ENCODE results near the gene CAMTA1. TPM values are rescaled to one million over a fixed set of nuclear protein-coding genes. Genes with fewer than 3 reads are reported as not detected.

The CAMTA1 gene
- total RNA-seq, 4 donors from 2014 or later, result 57.4 to 88.3 (median 62.1) TPM

DNA sequence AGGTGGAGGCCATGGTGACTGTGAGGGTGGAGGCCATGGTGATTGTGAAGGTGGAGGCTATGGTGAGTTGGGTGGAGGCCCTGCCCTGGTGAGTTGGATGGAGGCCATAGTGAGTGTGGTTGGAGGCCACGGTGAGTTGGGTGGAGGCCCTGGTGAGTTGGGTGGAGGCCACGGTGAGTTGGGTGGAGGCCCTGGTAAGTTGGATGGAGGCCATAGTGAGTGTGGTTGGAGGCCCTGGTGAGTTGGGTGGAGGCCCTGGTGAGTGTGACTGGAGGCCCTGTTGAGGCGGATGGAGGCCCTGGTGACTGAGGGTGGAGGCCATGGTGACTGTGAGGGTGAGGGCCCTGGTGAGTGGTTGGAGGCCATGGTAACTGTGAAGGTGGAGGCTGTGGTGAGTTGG, 860.9 kb downstream of the CAMTA1 start:
- TF ChIP-seq POLR2A (IDR thresholded peaks at IDR 0.05), result no peak
- TF ChIP-seq, protein P1, sequence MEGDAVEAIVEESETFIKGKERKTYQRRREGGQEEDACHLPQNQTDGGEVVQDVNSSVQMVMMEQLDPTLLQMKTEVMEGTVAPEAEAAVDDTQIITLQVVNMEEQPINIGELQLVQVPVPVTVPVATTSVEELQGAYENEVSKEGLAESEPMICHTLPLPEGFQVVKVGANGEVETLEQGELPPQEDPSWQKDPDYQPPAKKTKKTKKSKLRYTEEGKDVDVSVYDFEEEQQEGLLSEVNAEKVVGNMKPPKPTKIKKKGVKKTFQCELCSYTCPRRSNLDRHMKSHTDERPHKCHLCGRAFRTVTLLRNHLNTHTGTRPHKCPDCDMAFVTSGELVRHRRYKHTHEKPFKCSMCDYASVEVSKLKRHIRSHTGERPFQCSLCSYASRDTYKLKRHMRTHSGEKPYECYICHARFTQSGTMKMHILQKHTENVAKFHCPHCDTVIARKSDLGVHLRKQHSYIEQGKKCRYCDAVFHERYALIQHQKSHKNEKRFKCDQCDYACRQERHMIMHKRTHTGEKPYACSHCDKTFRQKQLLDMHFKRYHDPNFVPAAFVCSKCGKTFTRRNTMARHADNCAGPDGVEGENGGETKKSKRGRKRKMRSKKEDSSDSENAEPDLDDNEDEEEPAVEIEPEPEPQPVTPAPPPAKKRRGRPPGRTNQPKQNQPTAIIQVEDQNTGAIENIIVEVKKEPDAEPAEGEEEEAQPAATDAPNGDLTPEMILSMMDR (IDR thresholded peaks at IDR 0.05), result no peak
- Histone ChIP-seq H3K4me3 (no peak overlapping the region), H3K9me3 (no peaks in the 10 kb centered on the region), H3K27me3 (no peaks in the 10 kb centered on the region), H3K27ac (no peak overlapping the region), H3K36me3 (no peaks in the 10 kb centered on the region), H3K4me1 (peaks cover 0 to 6% (median 2%) of the 10 kb centered on the region in 4 donors)
- no peak for DNase-seq

DNA sequence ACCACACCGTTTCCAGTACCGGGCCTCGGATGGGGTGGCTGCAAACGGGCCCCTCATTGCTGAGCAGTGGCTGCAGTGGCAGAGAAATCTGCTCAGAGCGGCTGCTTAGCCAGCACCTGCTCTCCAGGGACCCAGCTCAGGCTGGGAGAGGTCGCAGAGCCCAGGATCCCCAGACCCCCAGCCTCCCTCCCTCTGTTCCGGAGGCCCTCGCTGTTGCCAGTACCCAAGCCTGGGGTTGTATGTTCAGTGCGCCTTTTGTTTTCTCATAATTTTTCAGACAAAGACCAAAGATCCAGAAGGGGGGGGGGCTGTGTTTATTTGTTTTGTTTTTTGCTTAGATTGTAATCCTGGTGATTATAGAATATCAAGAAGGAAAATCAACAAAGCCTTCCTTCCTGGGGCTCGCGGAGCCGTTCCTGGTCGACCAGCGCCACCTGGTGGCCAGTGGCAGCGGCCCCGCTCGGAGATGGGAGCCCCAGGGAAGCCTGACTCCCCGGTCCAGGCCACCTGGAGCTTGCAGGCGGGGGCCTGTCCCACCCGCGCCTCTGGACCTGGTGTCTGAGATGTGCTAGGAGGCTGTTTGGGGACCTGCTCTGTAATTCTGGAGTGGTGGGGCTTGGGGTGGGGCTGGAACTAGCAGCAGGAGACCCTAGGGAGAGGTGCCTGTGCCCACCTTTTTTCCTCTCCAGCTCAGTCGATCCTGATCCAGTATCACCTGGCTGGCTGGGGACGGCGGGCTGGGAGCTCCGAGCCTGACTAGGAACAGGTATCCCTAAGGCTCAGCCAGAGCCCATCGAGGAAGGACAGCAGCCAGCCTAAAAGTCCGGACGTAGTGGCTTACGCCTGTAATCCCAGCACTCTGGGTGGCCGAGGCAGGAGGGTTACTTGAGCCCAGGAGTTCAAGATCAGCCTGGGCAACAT, 862.0 kb downstream of the CAMTA1 start:
- Histone ChIP-seq H3K9me3 (no peaks in the 10 kb centered on the region), H3K27me3 (no peaks in the 10 kb centered on the region), H3K4me3 (no peak overlapping the region), H3K4me1 (peaks cover 0 to 6% (median 2%) of the 10 kb centered on the region in 4 donors), H3K27ac (no peak overlapping the region), H3K36me3 (no peaks in the 10 kb centered on the region)
- TF ChIP-seq POLR2A (IDR thresholded peaks at IDR 0.05), result no peak
- TF ChIP-seq, protein P1 (IDR thresholded peaks at IDR 0.05), result peak; percentile 69 to 91 (median 85)
- peak; percentile 46 to 82 (median 81) for DNase-seq

- H3K36me3 ChIP-seq, result no peaks in the 10 kb centered on the region
- peak in 1 of 3 donors; percentile 57 for DNase-seq
- no peak overlapping the region for H3K4me3 ChIP-seq
- H3K27me3 ChIP-seq, result no peaks in the 10 kb centered on the region
- H3K4me1 ChIP-seq, result peaks cover 0 to 6% (median 2%) of the 10 kb centered on the region in 4 donors
- peak in 1 of 2 donors; percentile 16 for TF ChIP-seq POLR2A (IDR thresholded peaks at IDR 0.05)
- TF ChIP-seq, protein P1 (IDR thresholded peaks at IDR 0.05), result no peak
- peak overlapping the region in 2 of 4 donors; percentile 66 to 68 for H3K27ac ChIP-seq
- no peaks in the 10 kb centered on the region for H3K9me3 ChIP-seq
Measured at GRCh38 chr1:7648761-7649384, 863.6 kb downstream of the CAMTA1 start.

DNA sequence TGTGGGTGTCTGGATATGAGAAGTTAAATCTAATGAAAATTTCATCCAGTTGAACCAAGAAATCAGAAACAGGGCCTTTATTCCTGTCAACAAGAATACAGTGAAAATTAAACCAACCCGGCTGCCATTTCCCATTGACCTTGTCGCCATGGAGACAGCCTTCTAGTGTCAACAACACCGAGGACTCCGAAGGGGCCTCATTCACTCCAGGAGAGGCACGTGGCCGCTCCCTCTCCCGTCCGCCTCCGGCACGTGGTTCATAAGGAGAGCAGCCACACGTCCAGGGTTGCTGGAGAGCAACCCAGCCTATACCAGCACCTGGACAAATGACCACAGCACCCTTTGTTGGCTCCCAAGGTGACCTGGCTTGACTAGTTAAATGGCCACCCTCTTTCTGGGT, 865.5 kb downstream of the CAMTA1 start:
- no peak for DNase-seq
- no peaks in the 10 kb centered on the region for H3K27me3 ChIP-seq
- TF ChIP-seq POLR2A (IDR thresholded peaks at IDR 0.05), result no peak
- TF ChIP-seq, protein P1 (IDR thresholded peaks at IDR 0.05), result no peak
- no peaks in the 10 kb centered on the region for H3K9me3 ChIP-seq
- no peaks in the 10 kb centered on the region for H3K36me3 ChIP-seq
- no peak overlapping the region for H3K27ac ChIP-seq
- H3K4me1 ChIP-seq, result peaks cover 0 to 4% (median 0%) of the 10 kb centered on the region in 4 donors
- H3K4me3 ChIP-seq, result no peak overlapping the region

- no peak for TF ChIP-seq POLR2A (IDR thresholded peaks at IDR 0.05)
- TF ChIP-seq, protein P1 (IDR thresholded peaks at IDR 0.05), result no peak
- Histone ChIP-seq H3K27ac (no peak overlapping the region), H3K4me3 (no peak overlapping the region), H3K27me3 (no peaks in the 10 kb centered on the region), H3K36me3 (no peaks in the 10 kb centered on the region), H3K4me1 (peaks cover 0 to 4% (median 0%) of the 10 kb centered on the region in 4 donors), H3K9me3 (no peaks in the 10 kb centered on the region)
- DNase-seq, result no peak
Measured at GRCh38 chr1:7651203-7651602, 865.9 kb downstream of the CAMTA1 start.
